ENCODE data around the gene RND3.

DNA sequence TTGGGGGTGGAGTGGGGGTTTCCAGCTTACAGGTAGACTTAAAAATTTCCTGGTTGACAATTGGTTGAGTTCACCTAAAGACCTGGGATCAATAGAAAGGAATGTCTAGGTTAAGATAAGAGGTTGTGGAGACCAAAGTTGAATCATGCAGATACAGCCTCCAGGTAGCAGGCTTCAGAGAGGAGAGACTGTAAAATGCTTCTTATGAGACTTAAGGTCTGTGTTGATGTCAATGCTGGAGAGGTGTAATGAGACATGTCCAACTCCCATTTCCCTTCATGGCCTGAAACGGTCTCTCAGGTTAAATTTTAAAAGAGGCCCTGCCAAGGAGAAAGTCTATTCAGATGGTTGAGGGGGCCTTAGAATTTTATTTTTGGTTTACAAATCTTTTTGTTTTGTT lies 38.5 kb upstream of the RND3 start:
- TF ChIP-seq, protein P1, sequence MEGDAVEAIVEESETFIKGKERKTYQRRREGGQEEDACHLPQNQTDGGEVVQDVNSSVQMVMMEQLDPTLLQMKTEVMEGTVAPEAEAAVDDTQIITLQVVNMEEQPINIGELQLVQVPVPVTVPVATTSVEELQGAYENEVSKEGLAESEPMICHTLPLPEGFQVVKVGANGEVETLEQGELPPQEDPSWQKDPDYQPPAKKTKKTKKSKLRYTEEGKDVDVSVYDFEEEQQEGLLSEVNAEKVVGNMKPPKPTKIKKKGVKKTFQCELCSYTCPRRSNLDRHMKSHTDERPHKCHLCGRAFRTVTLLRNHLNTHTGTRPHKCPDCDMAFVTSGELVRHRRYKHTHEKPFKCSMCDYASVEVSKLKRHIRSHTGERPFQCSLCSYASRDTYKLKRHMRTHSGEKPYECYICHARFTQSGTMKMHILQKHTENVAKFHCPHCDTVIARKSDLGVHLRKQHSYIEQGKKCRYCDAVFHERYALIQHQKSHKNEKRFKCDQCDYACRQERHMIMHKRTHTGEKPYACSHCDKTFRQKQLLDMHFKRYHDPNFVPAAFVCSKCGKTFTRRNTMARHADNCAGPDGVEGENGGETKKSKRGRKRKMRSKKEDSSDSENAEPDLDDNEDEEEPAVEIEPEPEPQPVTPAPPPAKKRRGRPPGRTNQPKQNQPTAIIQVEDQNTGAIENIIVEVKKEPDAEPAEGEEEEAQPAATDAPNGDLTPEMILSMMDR (IDR thresholded peaks at IDR 0.05) = no peak
- TF ChIP-seq ZFX (IDR thresholded peaks at IDR 0.05; ENCODE audit: borderline replicate concordance) = no peak

All from 22Rv1 (cell line).